ENCODE data around the gene CNGA1.
"Not testable (repeated sequence)": the region's sequence is repeated elsewhere in the genome, so short reads cannot be mapped to it uniquely, and the experiment has no call there.

CNGA1 gene

GRCh38 chr4:48031802-48032525, 15.5 kb upstream of the CNGA1 start:
- no peak for DNase-seq (ENCODE audit: extremely low read depth in 1 of 2, low read depth in 1 of 2)

GRCh38 chr4:48030470-48030869, 14.0 kb upstream of the CNGA1 start:
- no peak for DNase-seq (ENCODE audit: extremely low read depth in 1 of 2, low read depth in 1 of 2)

GRCh38 chr4:48028696-48029095, 12.2 kb upstream of the CNGA1 start:
- no peak for DNase-seq (ENCODE audit: extremely low read depth in 1 of 2, low read depth in 1 of 2)

- no peak for DNase-seq (ENCODE audit: extremely low read depth in 1 of 2, low read depth in 1 of 2)
Measured at GRCh38 chr4:48027653-48028052, 11.2 kb upstream of the CNGA1 start.

GRCh38 chr4:48025005-48025404, 8.5 kb upstream of the CNGA1 start:
- DNase-seq (ENCODE audit: extremely low read depth in 1 of 2, low read depth in 1 of 2): no peak

- DNase-seq (ENCODE audit: extremely low read depth in 1 of 2, low read depth in 1 of 2): no peak
Measured at GRCh38 chr4:48024522-48024921, 8.0 kb upstream of the CNGA1 start.

GRCh38 chr4:48022192-48022799, 5.8 kb upstream of the CNGA1 start:
- no peak for DNase-seq (ENCODE audit: extremely low read depth in 1 of 2, low read depth in 1 of 2)

GRCh38 chr4:48021100-48021499, 4.6 kb upstream of the CNGA1 start:
- no peak for DNase-seq (ENCODE audit: extremely low read depth in 1 of 2, low read depth in 1 of 2)

GRCh38 chr4:48018112-48018511, 1.6 kb upstream of the CNGA1 start:
- DNase-seq (ENCODE audit: extremely low read depth in 1 of 2, low read depth in 1 of 2): no peak

- no peak for DNase-seq (ENCODE audit: extremely low read depth in 1 of 2, low read depth in 1 of 2)
Measured at GRCh38 chr4:48017108-48017571, 659 bp upstream of the CNGA1 start.

- no peak for DNase-seq (ENCODE audit: extremely low read depth in 1 of 2, low read depth in 1 of 2)
Measured at GRCh38 chr4:48015678-48016077, 803 bp downstream of the CNGA1 start.

GRCh38 chr4:48015216-48015615, 1.3 kb downstream of the CNGA1 start:
- no peak for DNase-seq (ENCODE audit: extremely low read depth in 1 of 2, low read depth in 1 of 2)

- DNase-seq (ENCODE audit: extremely low read depth in 1 of 2, low read depth in 1 of 2): no peak
Measured at GRCh38 chr4:48012824-48013223, 3.7 kb downstream of the CNGA1 start.

GRCh38 chr4:48011722-48012121, 4.8 kb downstream of the CNGA1 start:
- no peak for DNase-seq (ENCODE audit: extremely low read depth in 1 of 2, low read depth in 1 of 2)

- not testable (repeated sequence) for DNase-seq (ENCODE audit: extremely low read depth in 1 of 2, low read depth in 1 of 2)
Measured at GRCh38 chr4:48010906-48011305, 5.6 kb downstream of the CNGA1 start.

GRCh38 chr4:48008021-48008596, 8.4 kb downstream of the CNGA1 start:
- DNase-seq (ENCODE audit: extremely low read depth in 1 of 2, low read depth in 1 of 2): no peak

- DNase-seq (ENCODE audit: extremely low read depth in 1 of 2, low read depth in 1 of 2): no peak
Measured at GRCh38 chr4:48005781-48006180, 10.7 kb downstream of the CNGA1 start.

- not testable (repeated sequence) for DNase-seq (ENCODE audit: extremely low read depth in 1 of 2, low read depth in 1 of 2)
Measured at GRCh38 chr4:48003568-48003967, 12.9 kb downstream of the CNGA1 start.

- DNase-seq (ENCODE audit: extremely low read depth in 1 of 2, low read depth in 1 of 2): no peak
Measured at GRCh38 chr4:48002267-48002666, 14.2 kb downstream of the CNGA1 start.

GRCh38 chr4:47996021-47996420, 20.5 kb downstream of the CNGA1 start:
- DNase-seq (ENCODE audit: extremely low read depth in 1 of 2, low read depth in 1 of 2): no peak

- DNase-seq (ENCODE audit: extremely low read depth in 1 of 2, low read depth in 1 of 2): not testable (repeated sequence)
Measured at GRCh38 chr4:47992475-47992874, 24.0 kb downstream of the CNGA1 start.

GRCh38 chr4:47990145-47990544, 26.3 kb downstream of the CNGA1 start:
- DNase-seq (ENCODE audit: extremely low read depth in 1 of 2, low read depth in 1 of 2): no peak
